PC-9 (cell line): ENCODE measurements around the gene SH3PXD2A. TPM values are rescaled to one million over a fixed set of nuclear protein-coding genes. Genes with fewer than 3 reads are reported as not detected.

Source experiments
- BruUV-seq: library from RNA; stranded (reverse); fragments of 400-500 nt; replicated peaks from 2 replicates; lab custom pipeline; 2021; lab: Mats Ljungman, UMichigan
- CTCF ChIA-PET: fragments of 300-600 bp; sonication (Branson Sonifier 250); formaldehyde crosslinking; loops from one replicate; lab custom pipeline; 2022; ENCODE audit warnings: antibody characterized with exemption; lab: Charles Lee
- POLR2A ChIA-PET: fragments of 300-600 bp; sonication (Branson Sonifier 250); formaldehyde crosslinking; loops from one replicate; lab custom pipeline; 2022; ENCODE audit warnings: antibody characterized with exemption; ENCODE audit not compliant: unreplicated experiment; lab: Charles Lee
- DNase-seq, 2 experiments: peaks; one replicate each; pipeline versions ENCODE4 v3.0.0 to v3.0.0-alpha.2; 2015 to 2022; ENCODE audit warnings: mixed read lengths in 1 of 2
- H2AFZ ChIP-seq: fragments of 200-600 bp; sonication (generic); 2 replicates; pipeline ENCODE4 v1.8.1; 2017; ENCODE audit warnings: antibody characterized with exemption
- H3F3A ChIP-seq: fragments of 200-600 bp; sonication (generic); 2 replicates; pipeline ENCODE4 v1.8.1; 2017; ENCODE audit warnings: antibody characterized with exemption, mild to moderate bottlenecking, low read depth; ENCODE audit not compliant: insufficient read depth
- H3K27ac ChIP-seq: fragments of 200-600 bp; sonication (generic); 2 replicates; pipeline ENCODE4 v1.6.1; 2016; ENCODE audit warnings: mixed run types
- H3K27me3 ChIP-seq: fragments of 200-600 bp; sonication (generic); 2 replicates; pipeline ENCODE4 v1.6.1; 2016; ENCODE audit warnings: low read depth, mixed run types; ENCODE audit not compliant: insufficient read depth
- H3K36me3 ChIP-seq: fragments of 200-600 bp; sonication (generic); 2 replicates; pipeline ENCODE4 v1.6.1; 2016; ENCODE audit warnings: low read depth, mixed run types
- H3K4me1 ChIP-seq: fragments of 200-600 bp; sonication (generic); replicated peaks from 2 replicates; pipeline ENCODE4 v1.6.1; 2016; ENCODE audit warnings: mixed run types; ENCODE audit not compliant: insufficient read depth
- H3K4me2 ChIP-seq: fragments of 200-600 bp; sonication (generic); 2 replicates; pipeline ENCODE4 v1.6.1; 2017; ENCODE audit warnings: mixed run types
- H3K4me3 ChIP-seq: fragments of 200-600 bp; sonication (generic); 2 replicates; pipeline ENCODE4 v1.6.1; 2016; ENCODE audit warnings: mixed run types
- H3K79me2 ChIP-seq: fragments of 200-600 bp; sonication (generic); 2 replicates; pipeline ENCODE4 v1.6.1; 2017; ENCODE audit warnings: low read depth, mixed run types
- H3K9me2 ChIP-seq: fragments of 200-600 bp; sonication (generic); 2 replicates; pipeline ENCODE4 v1.8.1; 2017; ENCODE audit warnings: mild to moderate bottlenecking; ENCODE audit not compliant: insufficient read depth
- H3K9me3 ChIP-seq: fragments of 200-600 bp; sonication (generic); 2 replicates; pipeline ENCODE4 v1.8.1; 2016; ENCODE audit warnings: low read depth; ENCODE audit not compliant: insufficient read depth
- H4K20me1 ChIP-seq: fragments of 200-600 bp; sonication (generic); 2 replicates; pipeline ENCODE4 v1.8.1; 2017; ENCODE audit not compliant: insufficient read depth
- CTCF ChIP-seq: fragments of 200-600 bp; sonication (generic); conservative IDR thresholded peaks from 2 replicates; pipeline ENCODE4 v1.6.1; 2017; ENCODE audit warnings: mixed run types, antibody characterized with exemption, mild to moderate bottlenecking, moderate library complexity
- EZH2 ChIP-seq: fragments of 200-600 bp; sonication (generic); IDR thresholded peaks from 2 replicates; pipeline ENCODE4 v1.8.0; 2017; ENCODE audit warnings: antibody characterized with exemption, low read depth
- intact Hi-C: fragments of 100-400 bp; cut with micrococcal nuclease; formaldehyde crosslinking; loops from one replicate; pipeline ENCODE4 v1.10.0; 2022; ENCODE audit not compliant: unreplicated experiment
- total RNA-seq: library from RNA; stranded (reverse); gene quantifications from 2 replicates; pipeline ENCODE4 v1.2.3, GENCODE V29; 2021

SH3PXD2A gene
- total RNA-seq, 1 experiment from 2014 or later, result 12.5 TPM

DNA sequence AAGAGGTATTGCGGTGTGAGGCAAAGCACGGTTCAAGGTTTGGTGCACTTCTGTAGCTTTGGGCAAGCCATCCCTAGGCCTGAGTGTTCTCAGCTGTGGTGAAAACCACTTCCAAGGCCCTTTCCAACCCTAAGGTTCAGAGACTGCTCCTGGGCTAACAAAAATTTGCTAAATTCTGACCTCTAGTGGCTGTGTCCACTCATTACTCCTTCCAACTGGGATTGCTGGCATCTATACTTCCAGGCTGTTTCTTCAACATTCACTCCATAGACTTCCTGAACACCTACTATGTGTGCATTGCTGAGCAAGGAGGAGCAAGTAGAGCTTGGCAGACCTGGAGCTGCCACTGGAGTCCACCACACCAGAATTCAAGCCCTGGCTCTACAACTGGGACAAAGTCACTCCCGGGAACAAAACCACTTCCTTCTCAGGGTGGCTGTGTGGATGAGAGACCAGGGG lies 29.3 kb upstream of the SH3PXD2A start:
- Histone ChIP-seq H2AFZ (no peak overlapping the region), H3K27ac (no peak overlapping the region), H3F3A (peaks cover 19% of the 10 kb centered on the region), H3K9me2 (no peaks in the 10 kb centered on the region), H4K20me1 (no peaks in the 10 kb centered on the region), H3K79me2 (no peaks in the 10 kb centered on the region), H3K4me1 (peaks cover 21% of the 10 kb centered on the region), H3K27me3 (no peaks in the 10 kb centered on the region), H3K9me3 (no peaks in the 10 kb centered on the region), H3K36me3 (no peaks in the 10 kb centered on the region; the same call in 1 of the 2 replicates), H3K4me2 (no peak overlapping the region), H3K4me3 (no peak overlapping the region)
- no peak for DNase-seq
- ChIA-PET CTCF (no interaction called here), POLR2A (no interaction called here)
- intact Hi-C loops, result loop anchor here (1.0 to 10.0 kb wide), 6 partner anchors 26 to 738 kb away; partner anchors contain the start of gene CFAP58
- no TSS peak for BruUV-seq
- TF ChIP-seq EZH2, result no peak
- TF ChIP-seq CTCF, result peak; percentile 80

DNA sequence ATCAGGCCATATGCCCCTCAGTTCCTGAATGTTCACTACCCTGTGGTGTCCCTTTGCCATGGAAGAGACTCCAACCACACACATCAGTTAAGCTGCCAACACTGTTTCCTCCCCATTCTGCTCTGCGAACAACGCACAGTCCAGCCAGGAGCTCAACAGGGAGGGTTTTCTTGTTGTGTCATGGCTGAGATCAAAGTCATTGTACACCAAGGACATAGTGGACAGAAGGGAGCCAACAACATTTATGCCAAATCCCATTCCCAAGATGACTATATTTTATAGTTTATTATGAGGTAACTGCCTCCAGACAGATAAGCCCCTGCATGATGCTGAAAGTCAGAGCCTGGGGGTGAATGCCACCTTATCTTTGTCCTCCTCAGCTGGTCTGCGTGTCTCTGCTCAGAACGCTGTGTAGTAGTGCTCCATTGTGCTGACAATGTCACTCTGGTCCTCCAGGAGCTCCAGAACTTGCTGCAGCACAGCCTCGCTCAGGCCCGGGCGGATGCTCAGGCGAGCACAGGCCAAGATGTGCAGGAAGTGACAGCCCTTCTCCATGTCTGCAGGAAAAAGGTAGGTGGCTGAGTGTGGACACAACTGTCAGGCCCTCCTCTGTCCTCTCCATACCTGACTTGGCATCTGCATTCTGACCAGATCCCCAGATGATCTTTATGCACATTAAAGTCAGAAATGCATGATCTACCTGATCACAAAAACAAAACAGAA lies 27.1 kb upstream of the SH3PXD2A start:
- H3K79me2 ChIP-seq, result no peaks in the 10 kb centered on the region
- intact Hi-C loops, result loop anchor here (10.0 kb wide), 1 partner anchor 142 kb away; no protein-coding TSS in a partner anchor
- no peaks in the 10 kb centered on the region for H3K27me3 ChIP-seq
- H3K4me2 ChIP-seq, result no peak overlapping the region
- no peaks in the 10 kb centered on the region for H3K9me3 ChIP-seq
- H3K27ac ChIP-seq, result no peak overlapping the region
- no peaks in the 10 kb centered on the region; the same call in 1 of the 2 replicates for H3K36me3 ChIP-seq
- H4K20me1 ChIP-seq, result no peaks in the 10 kb centered on the region
- H3K4me1 ChIP-seq, result no peaks in the 10 kb centered on the region; the same call in 1 of the 2 replicates
- no peaks in the 10 kb centered on the region for H3K9me2 ChIP-seq
- no TSS peak for BruUV-seq
- TF ChIP-seq CTCF (no peak), EZH2 (no peak)
- H3F3A ChIP-seq, result no peaks in the 10 kb centered on the region
- ChIA-PET POLR2A (no interaction called here), CTCF (no interaction called here)
- no peak for DNase-seq
- H3K4me3 ChIP-seq, result no peak overlapping the region
- H2AFZ ChIP-seq, result no peak overlapping the region

GRCh38 chr10:103881416-103882284 lies 26.3 kb upstream of the SH3PXD2A start:
- no peak for DNase-seq
- CTCF ChIA-PET, result no interaction called here

More at GRCh38 chr10:103881416-103882284, 26.3 kb upstream of the SH3PXD2A start:
- Histone ChIP-seq H3K9me3 (no peaks in the 10 kb centered on the region), H3K27ac (no peak overlapping the region), H2AFZ (no peak overlapping the region), H3K36me3 (no peaks in the 10 kb centered on the region), H3K9me2 (no peaks in the 10 kb centered on the region), H3F3A (no peaks in the 10 kb centered on the region), H3K4me2 (no peak overlapping the region), H3K79me2 (no peaks in the 10 kb centered on the region), H3K4me1 (no peaks in the 10 kb centered on the region), H3K27me3 (no peaks in the 10 kb centered on the region), H3K4me3 (no peak overlapping the region), H4K20me1 (no peaks in the 10 kb centered on the region)
- POLR2A ChIA-PET, result no interaction called here
- TF ChIP-seq CTCF, result no peak
- TF ChIP-seq EZH2, result no peak
- no TSS peak for BruUV-seq
- intact Hi-C loops, result loop anchor here (10.0 kb wide), 1 partner anchor 143 kb away; no protein-coding TSS in a partner anchor
